HPDE6-E6E7 (cell line): ENCODE data around the gene RPS26.

ENCODE experiments used
- DNase-seq: peaks from one replicate; pipeline ENCODE4 v3.0.0; 2011; ENCODE audit warnings: missing footprints; ENCODE audit errors: extremely low spot score

RPS26 gene

GRCh38 chr12:56078931-56079722 is 37.4 kb downstream of the RPS26 start:
- DNase-seq = peak; percentile 87

GRCh38 chr12:56079723-56080555 is 38.2 kb downstream of the RPS26 start, which contains the start of gene ERBB3:
TSS of gene ERBB3 (plus strand) at chr12:56080165. CDS start at chr12:56080301, 136 bp downstream.
- peak; percentile 87 for DNase-seq

- no peak for DNase-seq
These were observed 38.9 kb downstream of the RPS26 start for GRCh38 chr12:56080556-56081138.

- no peak for DNase-seq
These were observed 40.0 kb downstream of the RPS26 start for GRCh38 chr12:56081393-56082347.

GRCh38 chr12:56082382-56082781 is 40.7 kb downstream of the RPS26 start:
- DNase-seq = no peak

GRCh38 chr12:56082967-56083366 is 41.2 kb downstream of the RPS26 start:
- no peak for DNase-seq

GRCh38 chr12:56084958-56085543 is 43.3 kb downstream of the RPS26 start:
- DNase-seq = no peak

GRCh38 chr12:56086096-56086495 is 44.4 kb downstream of the RPS26 start:
- DNase-seq = peak; percentile 43

GRCh38 chr12:56086608-56087007 is 44.9 kb downstream of the RPS26 start:
- no peak for DNase-seq

GRCh38 chr12:56087220-56087619 is 45.5 kb downstream of the RPS26 start:
- no peak for DNase-seq
